Ovary (tissue), 9 donors: Measurements from ENCODE around the gene NEDD4L. TPM values are rescaled to one million over a fixed set of nuclear protein-coding genes. Genes with fewer than 3 reads are reported as not detected.

Experiments used
- DNase-seq, 5 donors: peaks; one replicate each; pipeline ENCODE4 v3.0.0-alpha.2; 2019 to 2020
- H3K27ac ChIP-seq, 2 donors: fragments of 200-600 bp; one replicate each; pipeline versions ENCODE4 v1.5.1 to v1.8.0; 2019 to 2022
- H3K27me3 ChIP-seq: fragments of 200-600 bp; one replicate; pipeline ENCODE4 v1.8.0; 2022
- H3K36me3 ChIP-seq: fragments of 200-600 bp; sonication (generic); one replicate; pipeline ENCODE4 v1.5.1; 2019
- H3K4me1 ChIP-seq: one replicate; pipeline ENCODE4 v1.8.1; 2013; ENCODE audit warnings: mild to moderate bottlenecking, moderate library complexity; ENCODE audit not compliant: insufficient read depth
- H3K4me3 ChIP-seq: fragments of 200-600 bp; sonication (generic); one replicate; pipeline ENCODE4 v1.5.1; 2017
- H3K9me3 ChIP-seq, 2 donors: fragments of 200-600 bp in 1 of 2; sonication (generic) in 1 of 2; one replicate each; pipeline versions ENCODE4 v1.5.1 to v1.8.1; 2013 to 2019; ENCODE audit warnings: mild to moderate bottlenecking in 1 of 2, moderate library complexity in 1 of 2
- EP300 ChIP-seq: sonication (generic); formaldehyde crosslinking; IDR thresholded peaks from one replicate; pipeline ENCODE4 v1.6.1; 2017; ENCODE audit warnings: antibody characterized with exemption
- POLR2A ChIP-seq: fragments of 450-650 bp; IDR thresholded peaks from one replicate; pipeline ENCODE4 v1.6.1; 2017; ENCODE audit warnings: antibody characterized with exemption, mild to moderate bottlenecking, moderate library complexity
- WGBS, 3 donors: extraction: QIAGEN DNeasy Blood & Tissue Kit in 1 of 3; methylation state at CpG; one replicate each; pipeline versions ENCODE4 v1.1.5 to v1.1.7; 2013 to 2017; 5-methylcytosine and 5-hydroxymethylcytosine counted together
- intact Hi-C, 4 donors: fragments of 100-400 bp; cut with DNase I; formaldehyde crosslinking; loops; one replicate each; pipeline versions ENCODE4 v1.11.0 to v1.15.1; 2022 to 2023
- polyA plus RNA-seq, 2 donors: library from polyadenylated mRNA; stranded (reverse); fragments of 200-250 nt in 1 of 2; fragments of 350-450 nt in 1 of 2; fragmentation: Illumina TruSeq in 1 of 2; extraction: RNeasy Lipid Tissue Mini Kit (QIAGEN cat#74804) in 1 of 2; gene quantifications; one replicate each; pipeline ENCODE4 v1.2.3, GENCODE V29; 2013 to 2014
- total RNA-seq, 7 donors: library from RNA; depleted of rRNA in 2 of 7; stranded (reverse); fragments of >200 nt in 2 of 7; fragmentation: NEBNext Ultra II Directional in 3 of 7; extraction: Animal tissue kit (Norgen Biotek cat#: 25700) in 3 of 7; gene quantifications; one replicate each; pipeline versions ENCODE4 v1.1.0 to v1.2.4, GENCODE V29; 2016 to 2023
- TF ChIP-seq, protein P1 (sequence below), 3 donors: fragments of 450-650 bp in 2 of 3; fragments of 200-600 bp in 1 of 3; IDR thresholded peaks; one replicate each; pipeline versions ENCODE4 v1.5.1 to v1.8.0; 2016 to 2022; ENCODE audit warnings: antibody characterized with exemption in 3 of 3, mild to moderate bottlenecking in 1 of 3
- donor health status: DM: no; HTN: no; CAD: no; lungs with moderate emphysema.
- donor health status: DM: no; HTN: no; CAD: no.
- donor health status: Bipolar disorder and iron deficiency.
- donor health status: DM: yes; HTN: yes; CAD: no.
- donor health status: DM: no; HTN: no; CAD: no.
- donor health status: DM: yes; HTN: yes; CAD: no.

The NEDD4L gene
- total and polyA plus RNA-seq, 9 donors, result 11.0 to 75.2 (median 18.2) TPM

DNA sequence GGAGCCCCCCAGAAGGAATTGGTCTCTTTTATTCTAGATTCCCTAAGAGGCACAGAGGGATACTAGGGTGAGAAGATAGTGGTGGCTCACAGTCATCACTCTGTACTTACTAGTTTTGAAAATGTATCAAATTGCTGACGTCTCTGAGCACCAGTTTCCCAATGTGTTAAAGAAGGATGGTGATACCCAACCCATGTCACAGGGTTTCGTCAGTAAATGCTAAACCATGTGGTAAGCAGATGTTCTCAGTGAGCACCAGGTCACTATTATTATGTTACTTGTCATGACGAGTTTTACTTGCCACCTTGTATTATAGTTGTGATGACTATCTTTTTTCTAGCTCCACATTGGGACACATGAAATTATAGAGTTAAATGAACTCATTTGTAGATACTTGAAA lies 54.7 kb downstream of the NEDD4L start:
- TF ChIP-seq POLR2A, result no peak
- Histone ChIP-seq H3K9me3 (no peaks in the 10 kb centered on the region), H3K27me3 (no peaks in the 10 kb centered on the region), H3K27ac (no peak overlapping the region), H3K4me3 (no peak overlapping the region), H3K4me1 (peaks cover 17% of the 10 kb centered on the region), H3K36me3 (no peaks in the 10 kb centered on the region)
- 91 to 96% (median 95%) methylated on average over 3 of the region's 3 CpGs for WGBS, 3 donors
- intact Hi-C loops, result no loop called here
- no peak for DNase-seq

GRCh38 chr18:58100154-58100553 lies 56.1 kb downstream of the NEDD4L start:
- H3K36me3 ChIP-seq, result no peaks in the 10 kb centered on the region
- no peak overlapping the region for H3K4me3 ChIP-seq
- no peak for DNase-seq
- H3K9me3 ChIP-seq, result no peaks in the 10 kb centered on the region
- WGBS, 3 donors, result 75 to 78% (median 77%) methylated on average over 3 of the region's 3 CpGs
- TF ChIP-seq, protein P1, sequence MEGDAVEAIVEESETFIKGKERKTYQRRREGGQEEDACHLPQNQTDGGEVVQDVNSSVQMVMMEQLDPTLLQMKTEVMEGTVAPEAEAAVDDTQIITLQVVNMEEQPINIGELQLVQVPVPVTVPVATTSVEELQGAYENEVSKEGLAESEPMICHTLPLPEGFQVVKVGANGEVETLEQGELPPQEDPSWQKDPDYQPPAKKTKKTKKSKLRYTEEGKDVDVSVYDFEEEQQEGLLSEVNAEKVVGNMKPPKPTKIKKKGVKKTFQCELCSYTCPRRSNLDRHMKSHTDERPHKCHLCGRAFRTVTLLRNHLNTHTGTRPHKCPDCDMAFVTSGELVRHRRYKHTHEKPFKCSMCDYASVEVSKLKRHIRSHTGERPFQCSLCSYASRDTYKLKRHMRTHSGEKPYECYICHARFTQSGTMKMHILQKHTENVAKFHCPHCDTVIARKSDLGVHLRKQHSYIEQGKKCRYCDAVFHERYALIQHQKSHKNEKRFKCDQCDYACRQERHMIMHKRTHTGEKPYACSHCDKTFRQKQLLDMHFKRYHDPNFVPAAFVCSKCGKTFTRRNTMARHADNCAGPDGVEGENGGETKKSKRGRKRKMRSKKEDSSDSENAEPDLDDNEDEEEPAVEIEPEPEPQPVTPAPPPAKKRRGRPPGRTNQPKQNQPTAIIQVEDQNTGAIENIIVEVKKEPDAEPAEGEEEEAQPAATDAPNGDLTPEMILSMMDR (IDR thresholded peaks at IDR 0.05), result no peak
- TF ChIP-seq EP300 (no peak), POLR2A (no peak)
- intact Hi-C loops, result no loop called here
- H3K27me3 ChIP-seq, result no peaks in the 10 kb centered on the region
- peaks cover 20% of the 10 kb centered on the region for H3K4me1 ChIP-seq
- no peak overlapping the region for H3K27ac ChIP-seq

GRCh38 chr18:58101291-58101794 lies 57.3 kb downstream of the NEDD4L start:
- 95 to 97% (median 97%) methylated on average over 10 of the region's 10 CpGs for WGBS, 3 donors
- H3K27ac ChIP-seq, result no peak overlapping the region
- H3K4me1 ChIP-seq, result peaks cover 24% of the 10 kb centered on the region

GRCh38 chr18:58102018-58102417 lies 58.0 kb downstream of the NEDD4L start:
- peaks cover 18% of the 10 kb centered on the region for H3K4me1 ChIP-seq
- intact Hi-C loops, result no loop called here
- H3K4me3 ChIP-seq, result no peak overlapping the region
- 37 to 51% (median 45%) methylated on average over 2 of the region's 2 CpGs for WGBS, 3 donors
- DNase-seq, result no peak
- H3K27ac ChIP-seq, result no peak overlapping the region
- H3K27me3 ChIP-seq, result no peaks in the 10 kb centered on the region
- TF ChIP-seq POLR2A, result no peak
- TF ChIP-seq, protein P1 (IDR thresholded peaks at IDR 0.05), result no peak
- no peak for TF ChIP-seq EP300
- no peaks in the 10 kb centered on the region for H3K36me3 ChIP-seq
- H3K9me3 ChIP-seq, result no peaks in the 10 kb centered on the region

More at GRCh38 chr18:58101291-58101794, 57.3 kb downstream of the NEDD4L start:
- Histone ChIP-seq H3K9me3 (no peaks in the 10 kb centered on the region), H3K36me3 (no peaks in the 10 kb centered on the region), H3K4me3 (no peak overlapping the region), H3K27me3 (no peaks in the 10 kb centered on the region)
- TF ChIP-seq, protein P1 (IDR thresholded peaks at IDR 0.05), result no peak
- no peak for TF ChIP-seq POLR2A
- intact Hi-C loops, result no loop called here
- DNase-seq, result no peak

GRCh38 chr18:58102875-58103274 lies 58.8 kb downstream of the NEDD4L start:
- intact Hi-C loops, result no loop called here
- H3K36me3 ChIP-seq, result no peaks in the 10 kb centered on the region
- H3K4me3 ChIP-seq, result no peak overlapping the region

More at GRCh38 chr18:58102875-58103274, 58.8 kb downstream of the NEDD4L start:
- peaks cover 11% of the 10 kb centered on the region for H3K4me1 ChIP-seq
- WGBS, 3 donors, result 21 to 52% (median 27%) methylated on average over 3 of the region's 3 CpGs
- no peak for DNase-seq
- H3K27me3 ChIP-seq, result no peaks in the 10 kb centered on the region
- H3K27ac ChIP-seq, result no peak overlapping the region
- TF ChIP-seq EP300, result no peak
- no peak for TF ChIP-seq POLR2A
- TF ChIP-seq, protein P1 (IDR thresholded peaks at IDR 0.05), result no peak
- no peaks in the 10 kb centered on the region for H3K9me3 ChIP-seq
